ENCODE results near the gene RNASEH2A.

DNA sequence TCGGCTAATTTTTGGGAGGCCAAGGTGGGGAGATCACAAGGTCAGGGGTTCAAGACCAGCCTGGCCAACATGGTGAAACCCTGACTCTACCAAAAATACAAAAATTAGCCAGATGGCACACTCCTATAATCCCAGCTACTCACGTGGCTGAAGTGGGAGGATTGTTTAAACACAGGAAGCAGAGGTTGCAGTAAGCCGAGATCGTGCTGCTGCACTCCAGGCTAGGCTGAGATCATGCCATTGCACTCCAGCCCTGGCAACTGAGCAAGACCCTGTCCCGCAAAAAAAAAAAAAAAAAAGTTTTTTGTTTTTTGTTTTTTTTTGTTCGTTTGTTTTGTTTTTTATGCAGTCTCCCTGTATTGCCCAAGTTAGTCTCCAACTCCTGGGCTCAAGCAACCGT, 53.2 kb downstream of the RNASEH2A start:
- TF ChIP-seq ESRRG (CRISPR knock-in tag; IDR thresholded peaks at IDR 0.05): no peak
- TF ChIP-seq ZNF70 (CRISPR knock-in tag; IDR thresholded peaks at IDR 0.05): no peak
- TF ChIP-seq PPARA (CRISPR knock-in tag; IDR thresholded peaks at IDR 0.05; ENCODE audit: borderline replicate concordance): no peak
- TF ChIP-seq, protein P1, sequence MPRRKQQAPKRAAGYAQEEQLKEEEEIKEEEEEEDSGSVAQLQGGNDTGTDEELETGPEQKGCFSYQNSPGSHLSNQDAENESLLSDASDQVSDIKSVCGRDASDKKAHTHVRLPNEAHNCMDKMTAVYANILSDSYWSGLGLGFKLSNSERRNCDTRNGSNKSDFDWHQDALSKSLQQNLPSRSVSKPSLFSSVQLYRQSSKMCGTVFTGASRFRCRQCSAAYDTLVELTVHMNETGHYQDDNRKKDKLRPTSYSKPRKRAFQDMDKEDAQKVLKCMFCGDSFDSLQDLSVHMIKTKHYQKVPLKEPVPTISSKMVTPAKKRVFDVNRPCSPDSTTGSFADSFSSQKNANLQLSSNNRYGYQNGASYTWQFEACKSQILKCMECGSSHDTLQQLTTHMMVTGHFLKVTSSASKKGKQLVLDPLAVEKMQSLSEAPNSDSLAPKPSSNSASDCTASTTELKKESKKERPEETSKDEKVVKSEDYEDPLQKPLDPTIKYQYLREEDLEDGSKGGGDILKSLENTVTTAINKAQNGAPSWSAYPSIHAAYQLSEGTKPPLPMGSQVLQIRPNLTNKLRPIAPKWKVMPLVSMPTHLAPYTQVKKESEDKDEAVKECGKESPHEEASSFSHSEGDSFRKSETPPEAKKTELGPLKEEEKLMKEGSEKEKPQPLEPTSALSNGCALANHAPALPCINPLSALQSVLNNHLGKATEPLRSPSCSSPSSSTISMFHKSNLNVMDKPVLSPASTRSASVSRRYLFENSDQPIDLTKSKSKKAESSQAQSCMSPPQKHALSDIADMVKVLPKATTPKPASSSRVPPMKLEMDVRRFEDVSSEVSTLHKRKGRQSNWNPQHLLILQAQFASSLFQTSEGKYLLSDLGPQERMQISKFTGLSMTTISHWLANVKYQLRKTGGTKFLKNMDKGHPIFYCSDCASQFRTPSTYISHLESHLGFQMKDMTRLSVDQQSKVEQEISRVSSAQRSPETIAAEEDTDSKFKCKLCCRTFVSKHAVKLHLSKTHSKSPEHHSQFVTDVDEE (CRISPR knock-in tag; IDR thresholded peaks at IDR 0.05): no peak
- TF ChIP-seq ZNF8 (CRISPR knock-in tag; IDR thresholded peaks at IDR 0.05): no peak
- TF ChIP-seq, protein P2, sequence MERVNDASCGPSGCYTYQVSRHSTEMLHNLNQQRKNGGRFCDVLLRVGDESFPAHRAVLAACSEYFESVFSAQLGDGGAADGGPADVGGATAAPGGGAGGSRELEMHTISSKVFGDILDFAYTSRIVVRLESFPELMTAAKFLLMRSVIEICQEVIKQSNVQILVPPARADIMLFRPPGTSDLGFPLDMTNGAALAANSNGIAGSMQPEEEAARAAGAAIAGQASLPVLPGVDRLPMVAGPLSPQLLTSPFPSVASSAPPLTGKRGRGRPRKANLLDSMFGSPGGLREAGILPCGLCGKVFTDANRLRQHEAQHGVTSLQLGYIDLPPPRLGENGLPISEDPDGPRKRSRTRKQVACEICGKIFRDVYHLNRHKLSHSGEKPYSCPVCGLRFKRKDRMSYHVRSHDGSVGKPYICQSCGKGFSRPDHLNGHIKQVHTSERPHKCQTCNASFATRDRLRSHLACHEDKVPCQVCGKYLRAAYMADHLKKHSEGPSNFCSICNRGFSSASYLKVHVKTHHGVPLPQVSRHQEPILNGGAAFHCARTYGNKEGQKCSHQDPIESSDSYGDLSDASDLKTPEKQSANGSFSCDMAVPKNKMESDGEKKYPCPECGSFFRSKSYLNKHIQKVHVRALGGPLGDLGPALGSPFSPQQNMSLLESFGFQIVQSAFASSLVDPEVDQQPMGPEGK (CRISPR knock-in tag; IDR thresholded peaks at IDR 0.05; ENCODE audit: borderline replicate concordance): no peak
- TF ChIP-seq GLIS3 (CRISPR knock-in tag; IDR thresholded peaks at IDR 0.05): no peak
- TF ChIP-seq BACH2 (CRISPR knock-in tag; IDR thresholded peaks at IDR 0.05; ENCODE audit: borderline replicate concordance): no peak
- TF ChIP-seq ZNF565 (CRISPR knock-in tag; conservative IDR thresholded peaks at IDR 0.05; ENCODE audit: low read depth): no peak
- TF ChIP-seq RARB (CRISPR knock-in tag; IDR thresholded peaks at IDR 0.05): no peak
- no peak for TF ChIP-seq SNAI2 (CRISPR knock-in tag; IDR thresholded peaks at IDR 0.05)
- no peak for TF ChIP-seq OSR1 (CRISPR knock-in tag; IDR thresholded peaks at IDR 0.05)
- TF ChIP-seq ZFP30 (CRISPR knock-in tag; IDR thresholded peaks at IDR 0.05): no peak
